K562 (cell line): Measurements from ENCODE around the gene EDN2.

Experiments used
- KLF6 ChIP-seq: fragments of 250-450 bp; sonication (Bioruptor Pico); IDR thresholded peaks from 2 replicates; pipeline ENCODE4 v1.4.0; 2020; ENCODE audit warnings: mild to moderate bottlenecking, moderate library complexity, borderline replicate concordance
- TF ChIP-seq, protein P1 (sequence below), 3 experiments: IDR thresholded peaks in 2 of 3; conservative IDR thresholded peaks in 1 of 3; 2 replicates each; pipeline ENCODE4 v1.5.1; 2011 to 2012; ENCODE audit warnings: low read length in 3 of 3, mild to moderate bottlenecking in 3 of 3, control low read depth in 2 of 3, improper control_type of control experiment in 1 of 3, inconsistent platforms in 1 of 3, low read depth in 1 of 3, mixed read lengths in 1 of 3, moderate library complexity in 1 of 3; ENCODE audit not compliant: insufficient read depth in 2 of 3
- TF ChIP-seq, protein P2 (sequence below): IDR thresholded peaks from 2 replicates; pipeline ENCODE4 v1.6.1; 2011; ENCODE audit warnings: borderline replicate concordance, low read depth, mild to moderate bottlenecking, moderate library complexity, low read length; ENCODE audit not compliant: insufficient read depth, poor library complexity, severe bottlenecking

DNA sequence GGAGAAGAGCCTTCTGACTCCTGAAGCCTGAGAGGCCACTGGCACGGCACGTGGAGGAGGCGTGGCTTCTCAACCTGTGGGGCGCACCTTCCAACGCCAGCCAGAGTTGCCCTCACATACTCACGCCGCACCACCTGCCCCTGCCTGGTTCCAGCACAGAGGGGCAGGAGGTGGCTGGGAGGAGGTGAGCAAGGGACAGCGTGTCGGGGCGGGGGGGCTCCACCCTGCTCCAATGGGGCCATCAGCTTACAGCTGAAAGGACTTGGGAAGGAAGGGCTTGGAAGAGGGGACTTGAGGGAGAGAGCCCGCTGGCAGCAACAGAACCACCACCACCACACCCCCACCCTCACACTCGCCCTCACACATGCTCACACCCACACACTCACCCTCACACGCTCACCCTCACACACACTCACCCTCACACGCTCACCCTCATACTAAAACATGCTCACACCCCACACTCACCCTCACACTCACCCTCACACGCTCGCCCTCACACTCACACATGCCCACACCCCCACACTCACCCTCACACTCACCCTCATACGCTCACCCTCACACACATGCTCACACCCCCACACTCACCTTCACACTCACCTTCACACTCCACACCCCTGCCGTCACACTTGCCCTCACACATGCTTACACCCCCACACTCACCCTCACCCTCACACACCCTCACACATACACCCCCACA, 41.6 kb upstream of the EDN2 start:
- TF ChIP-seq, protein P1, sequence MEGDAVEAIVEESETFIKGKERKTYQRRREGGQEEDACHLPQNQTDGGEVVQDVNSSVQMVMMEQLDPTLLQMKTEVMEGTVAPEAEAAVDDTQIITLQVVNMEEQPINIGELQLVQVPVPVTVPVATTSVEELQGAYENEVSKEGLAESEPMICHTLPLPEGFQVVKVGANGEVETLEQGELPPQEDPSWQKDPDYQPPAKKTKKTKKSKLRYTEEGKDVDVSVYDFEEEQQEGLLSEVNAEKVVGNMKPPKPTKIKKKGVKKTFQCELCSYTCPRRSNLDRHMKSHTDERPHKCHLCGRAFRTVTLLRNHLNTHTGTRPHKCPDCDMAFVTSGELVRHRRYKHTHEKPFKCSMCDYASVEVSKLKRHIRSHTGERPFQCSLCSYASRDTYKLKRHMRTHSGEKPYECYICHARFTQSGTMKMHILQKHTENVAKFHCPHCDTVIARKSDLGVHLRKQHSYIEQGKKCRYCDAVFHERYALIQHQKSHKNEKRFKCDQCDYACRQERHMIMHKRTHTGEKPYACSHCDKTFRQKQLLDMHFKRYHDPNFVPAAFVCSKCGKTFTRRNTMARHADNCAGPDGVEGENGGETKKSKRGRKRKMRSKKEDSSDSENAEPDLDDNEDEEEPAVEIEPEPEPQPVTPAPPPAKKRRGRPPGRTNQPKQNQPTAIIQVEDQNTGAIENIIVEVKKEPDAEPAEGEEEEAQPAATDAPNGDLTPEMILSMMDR (IDR thresholded peaks at IDR 0.05 in 2 of 3, conservative IDR thresholded peaks at IDR 0.05 in 1 of 3; ENCODE audit: insufficient read depth in 2 of 3, low read depth in 1 of 3, low read length in 3 of 3): no peak
- TF ChIP-seq KLF6 (CRISPR knock-in tag): no peak
- TF ChIP-seq, protein P2, sequence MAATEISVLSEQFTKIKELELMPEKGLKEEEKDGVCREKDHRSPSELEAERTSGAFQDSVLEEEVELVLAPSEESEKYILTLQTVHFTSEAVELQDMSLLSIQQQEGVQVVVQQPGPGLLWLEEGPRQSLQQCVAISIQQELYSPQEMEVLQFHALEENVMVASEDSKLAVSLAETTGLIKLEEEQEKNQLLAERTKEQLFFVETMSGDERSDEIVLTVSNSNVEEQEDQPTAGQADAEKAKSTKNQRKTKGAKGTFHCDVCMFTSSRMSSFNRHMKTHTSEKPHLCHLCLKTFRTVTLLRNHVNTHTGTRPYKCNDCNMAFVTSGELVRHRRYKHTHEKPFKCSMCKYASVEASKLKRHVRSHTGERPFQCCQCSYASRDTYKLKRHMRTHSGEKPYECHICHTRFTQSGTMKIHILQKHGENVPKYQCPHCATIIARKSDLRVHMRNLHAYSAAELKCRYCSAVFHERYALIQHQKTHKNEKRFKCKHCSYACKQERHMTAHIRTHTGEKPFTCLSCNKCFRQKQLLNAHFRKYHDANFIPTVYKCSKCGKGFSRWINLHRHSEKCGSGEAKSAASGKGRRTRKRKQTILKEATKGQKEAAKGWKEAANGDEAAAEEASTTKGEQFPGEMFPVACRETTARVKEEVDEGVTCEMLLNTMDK: no peak
